DND-41 (cell line): ENCODE measurements around the gene AHCYL2.

Experiments
- EZH2 ChIP-seq: IDR thresholded peaks from 3 replicates; pipeline ENCODE4 v1.6.1; 2012; ENCODE audit warnings: borderline replicate concordance, low read depth, mild to moderate bottlenecking, moderate library complexity, low read length, inconsistent platforms; ENCODE audit not compliant: severe bottlenecking
- TF ChIP-seq, protein P1 (sequence below): IDR thresholded peaks from 2 replicates; pipeline ENCODE4 v1.5.1; 2012; ENCODE audit warnings: borderline replicate concordance, low read length, moderate library complexity, mild to moderate bottlenecking; ENCODE audit not compliant: poor library complexity, severe bottlenecking; ENCODE audit errors: extremely low read depth

DNA sequence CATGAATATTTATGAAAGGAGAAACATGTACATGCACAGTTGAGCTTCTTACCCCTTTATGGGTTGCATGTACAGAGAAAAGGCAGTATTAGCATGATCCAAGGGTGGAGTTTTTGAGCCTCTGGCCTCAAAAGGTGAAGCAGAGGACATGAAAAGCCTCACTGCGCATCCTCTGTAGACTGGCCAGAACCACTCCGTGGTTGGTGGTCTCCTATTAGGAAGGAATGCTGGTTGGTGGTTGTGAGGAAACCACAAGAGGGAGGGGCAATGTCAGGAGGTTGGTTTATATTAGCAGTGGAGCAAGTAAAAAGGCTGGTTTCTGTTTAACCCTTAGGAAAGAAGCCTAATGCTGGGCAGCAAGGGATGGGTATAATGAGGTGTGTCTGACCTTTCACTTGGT, 37.5 kb downstream of the AHCYL2 start:
- TF ChIP-seq EZH2, result no peak
- TF ChIP-seq, protein P1, sequence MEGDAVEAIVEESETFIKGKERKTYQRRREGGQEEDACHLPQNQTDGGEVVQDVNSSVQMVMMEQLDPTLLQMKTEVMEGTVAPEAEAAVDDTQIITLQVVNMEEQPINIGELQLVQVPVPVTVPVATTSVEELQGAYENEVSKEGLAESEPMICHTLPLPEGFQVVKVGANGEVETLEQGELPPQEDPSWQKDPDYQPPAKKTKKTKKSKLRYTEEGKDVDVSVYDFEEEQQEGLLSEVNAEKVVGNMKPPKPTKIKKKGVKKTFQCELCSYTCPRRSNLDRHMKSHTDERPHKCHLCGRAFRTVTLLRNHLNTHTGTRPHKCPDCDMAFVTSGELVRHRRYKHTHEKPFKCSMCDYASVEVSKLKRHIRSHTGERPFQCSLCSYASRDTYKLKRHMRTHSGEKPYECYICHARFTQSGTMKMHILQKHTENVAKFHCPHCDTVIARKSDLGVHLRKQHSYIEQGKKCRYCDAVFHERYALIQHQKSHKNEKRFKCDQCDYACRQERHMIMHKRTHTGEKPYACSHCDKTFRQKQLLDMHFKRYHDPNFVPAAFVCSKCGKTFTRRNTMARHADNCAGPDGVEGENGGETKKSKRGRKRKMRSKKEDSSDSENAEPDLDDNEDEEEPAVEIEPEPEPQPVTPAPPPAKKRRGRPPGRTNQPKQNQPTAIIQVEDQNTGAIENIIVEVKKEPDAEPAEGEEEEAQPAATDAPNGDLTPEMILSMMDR, result no peak
